Caco-2 (cell line): ENCODE data around the gene TMEM185A. TPM values are rescaled to one million over a fixed set of nuclear protein-coding genes. Genes with fewer than 3 reads are reported as not detected.

ENCODE experiments used
- BruUV-seq: library from RNA; stranded (reverse); fragments of 400-500 nt; replicated peaks from 2 replicates; lab custom pipeline; 2021; lab: Mats Ljungman, UMichigan
- CTCF ChIA-PET: fragments of 300-600 bp; sonication (Branson Sonifier 250); formaldehyde crosslinking; loops from one replicate; lab custom pipeline; 2022; ENCODE audit warnings: antibody characterized with exemption; lab: Charles Lee
- POLR2A ChIA-PET: fragments of 300-600 bp; sonication (Branson Sonifier 250); formaldehyde crosslinking; loops from one replicate; lab custom pipeline; 2022; ENCODE audit warnings: antibody characterized with exemption; lab: Charles Lee
- DNase-seq, 2 experiments: peaks; one replicate each; pipeline versions ENCODE4 v3.0.0 to v3.0.0-alpha.2; 2020 to 2022
- H3K27me3 ChIP-seq: replicated peaks from 2 replicates; pipeline ENCODE4 v1.6.0; 2011; ENCODE audit warnings: low read length; ENCODE audit not compliant: control insufficient read depth, insufficient read depth
- H3K36me3 ChIP-seq: 2 replicates; pipeline ENCODE4 v1.5.1; 2011; ENCODE audit warnings: low read length; ENCODE audit not compliant: control insufficient read depth, insufficient read depth
- H3K4me1 ChIP-seq: fragments of 250-450 bp; sonication (Bioruptor Pico); 2 replicates; pipeline ENCODE4 v1.5.1; 2020; ENCODE audit warnings: mild to moderate bottlenecking
- H3K4me3 ChIP-seq: 2 replicates; pipeline ENCODE4 v1.5.1; 2011; ENCODE audit warnings: low read depth, mild to moderate bottlenecking, control low read depth, low read length
- H3K9me3 ChIP-seq: fragments of 250-450 bp; sonication (Bioruptor Pico); 2 replicates; pipeline ENCODE4 v1.5.1; 2020; ENCODE audit warnings: mild to moderate bottlenecking, moderate library complexity
- H3K27ac Mint-ChIP-seq: one replicate; pipeline ENCODE4 v1.8.0; 2022; ENCODE audit warnings: mixed read lengths; ENCODE audit not compliant: unreplicated experiment
- H3K27me3 Mint-ChIP-seq: one replicate; pipeline ENCODE4 v1.8.0; 2022; ENCODE audit warnings: mixed read lengths; ENCODE audit not compliant: insufficient read depth, unreplicated experiment
- H3K36me3 Mint-ChIP-seq: one replicate; pipeline ENCODE4 v1.8.0; 2022; ENCODE audit warnings: mild to moderate bottlenecking, mixed read lengths; ENCODE audit not compliant: insufficient read depth, unreplicated experiment
- H3K4me1 Mint-ChIP-seq: one replicate; pipeline ENCODE4 v1.8.0; 2022; ENCODE audit warnings: low read depth, mixed read lengths; ENCODE audit not compliant: unreplicated experiment
- H3K4me3 Mint-ChIP-seq: one replicate; pipeline ENCODE4 v1.8.0; 2022; ENCODE audit warnings: mild to moderate bottlenecking, moderate library complexity, mixed read lengths; ENCODE audit not compliant: unreplicated experiment
- H3K9me3 Mint-ChIP-seq: one replicate; pipeline ENCODE4 v1.8.0; 2022; ENCODE audit warnings: mixed read lengths; ENCODE audit not compliant: unreplicated experiment
- CTCF ChIP-seq, 2 experiments: fragments of 200-600 bp in 1 of 2; IDR thresholded peaks; 1 replicate in 1 of 2; 2 replicates in 1 of 2; pipeline versions ENCODE4 v1.5.1 to v1.8.0; 2011 to 2022; ENCODE audit warnings: antibody characterized with exemption in 1 of 2, control low read depth in 1 of 2, inconsistent platforms in 1 of 2, low read depth in 1 of 2, low read length in 1 of 2, mild to moderate bottlenecking in 1 of 2, moderate library complexity in 1 of 2; ENCODE audit not compliant: insufficient read depth in 1 of 2, severe bottlenecking in 1 of 2, unreplicated experiment in 1 of 2
- intact Hi-C: fragments of 100-400 bp; cut with micrococcal nuclease; formaldehyde crosslinking; loops from one replicate; pipeline ENCODE4 v1.10.0; 2022; ENCODE audit not compliant: unreplicated experiment
- total RNA-seq: library from RNA; stranded (reverse); gene quantifications from 2 replicates; pipeline ENCODE4 v1.2.3, GENCODE V29; 2022

TMEM185A gene
- total RNA-seq, 1 experiment from 2014 or later: 17.1 TPM

- Histone ChIP-seq H3K4me1 (no peaks in the 10 kb centered on the region), H3K4me3 (no peak overlapping the region), H3K9me3 (no peaks in the 10 kb centered on the region), H3K36me3 (no peaks in the 10 kb centered on the region), H3K27me3 (no peaks in the 10 kb centered on the region)
- ChIA-PET CTCF (no interaction called here), POLR2A (no interaction called here)
- Mint-ChIP-seq H3K27me3 (no peaks in the 10 kb centered on the region), H3K27ac (no peak overlapping the region), H3K9me3 (no peaks in the 10 kb centered on the region), H3K4me1 (no peaks in the 10 kb centered on the region), H3K4me3 (no peak overlapping the region), H3K36me3 (no peaks in the 10 kb centered on the region)
- no peak for TF ChIP-seq CTCF (IDR thresholded peaks at IDR 0.05; ENCODE audit: insufficient read depth in 1 of 2, low read depth in 1 of 2, low read length in 1 of 2, severe bottlenecking in 1 of 2, unreplicated experiment in 1 of 2)
- no peak for DNase-seq
- no TSS peak for BruUV-seq
- intact Hi-C loops: no loop called here
These were observed 59.8 kb downstream of the TMEM185A start for GRCh38 chrX:149571770-149572169.

GRCh38 chrX:149570668-149571067 lies 60.9 kb downstream of the TMEM185A start:
- Histone ChIP-seq H3K36me3 (no peaks in the 10 kb centered on the region), H3K4me1 (no peaks in the 10 kb centered on the region), H3K9me3 (no peaks in the 10 kb centered on the region), H3K27me3 (no peaks in the 10 kb centered on the region), H3K4me3 (no peak overlapping the region)
- no peak overlapping the region for H3K27ac Mint-ChIP-seq
- intact Hi-C loops: no loop called here
- ChIA-PET CTCF (no interaction called here), POLR2A (no interaction called here)
- H3K4me3 Mint-ChIP-seq: no peak overlapping the region
- no TSS peak for BruUV-seq
- DNase-seq: no peak
- no peaks in the 10 kb centered on the region for H3K27me3 Mint-ChIP-seq
- H3K9me3 Mint-ChIP-seq: no peaks in the 10 kb centered on the region
- no peaks in the 10 kb centered on the region for H3K36me3 Mint-ChIP-seq
- H3K4me1 Mint-ChIP-seq: no peaks in the 10 kb centered on the region
- TF ChIP-seq CTCF (IDR thresholded peaks at IDR 0.05; ENCODE audit: insufficient read depth in 1 of 2, low read depth in 1 of 2, low read length in 1 of 2, severe bottlenecking in 1 of 2, unreplicated experiment in 1 of 2): no peak

DNA sequence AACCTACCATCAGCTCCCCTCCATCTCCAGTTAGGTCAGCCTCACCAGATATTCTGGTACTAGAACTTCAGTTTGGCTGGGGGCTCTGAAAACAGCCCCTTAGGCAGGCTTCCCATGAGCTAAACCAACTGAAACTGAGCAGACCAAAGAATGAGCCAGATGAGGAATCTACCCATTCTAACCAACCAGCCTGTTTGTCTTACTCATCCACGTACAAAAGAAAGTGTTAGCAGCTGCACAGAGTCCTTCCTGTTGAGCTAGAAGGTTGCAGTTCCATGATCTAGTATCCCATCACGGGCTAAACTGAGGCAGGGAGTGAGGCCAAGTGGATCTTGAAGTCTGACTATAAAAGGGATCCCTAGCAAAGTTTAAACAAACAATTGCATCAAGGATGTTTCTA lies 61.8 kb downstream of the TMEM185A start:
- Mint-ChIP-seq H3K9me3 (no peaks in the 10 kb centered on the region), H3K36me3 (no peaks in the 10 kb centered on the region), H3K4me1 (no peaks in the 10 kb centered on the region), H3K27me3 (no peaks in the 10 kb centered on the region), H3K27ac (no peak overlapping the region), H3K4me3 (no peak overlapping the region)
- no peak overlapping the region for H3K4me3 ChIP-seq
- BruUV-seq: no TSS peak
- no peak for DNase-seq
- ChIA-PET POLR2A (no interaction called here), CTCF (no interaction called here)
- no peaks in the 10 kb centered on the region for H3K36me3 ChIP-seq
- intact Hi-C loops: no loop called here
- H3K27me3 ChIP-seq: no peaks in the 10 kb centered on the region
- no peaks in the 10 kb centered on the region for H3K9me3 ChIP-seq
- no peaks in the 10 kb centered on the region for H3K4me1 ChIP-seq
- no peak for TF ChIP-seq CTCF (IDR thresholded peaks at IDR 0.05; ENCODE audit: insufficient read depth in 1 of 2, low read depth in 1 of 2, low read length in 1 of 2, severe bottlenecking in 1 of 2, unreplicated experiment in 1 of 2)
